HG02840 (cell line): Measurements from ENCODE around the gene NEB.
"Not testable (repeated sequence)": the region's sequence is repeated elsewhere in the genome, so short reads cannot be mapped to it uniquely, and the experiment has no call there.

Source experiments
- ATAC-seq: cut with Tn5 transposase; IDR thresholded peaks from one replicate; pipeline ENCODE4 v1.9.1; 2021; ENCODE audit warnings: mild to moderate bottlenecking, moderate library complexity, moderate number of reproducible peaks; ENCODE audit not compliant: unreplicated experiment, low FRiP score

Gene NEB

DNA sequence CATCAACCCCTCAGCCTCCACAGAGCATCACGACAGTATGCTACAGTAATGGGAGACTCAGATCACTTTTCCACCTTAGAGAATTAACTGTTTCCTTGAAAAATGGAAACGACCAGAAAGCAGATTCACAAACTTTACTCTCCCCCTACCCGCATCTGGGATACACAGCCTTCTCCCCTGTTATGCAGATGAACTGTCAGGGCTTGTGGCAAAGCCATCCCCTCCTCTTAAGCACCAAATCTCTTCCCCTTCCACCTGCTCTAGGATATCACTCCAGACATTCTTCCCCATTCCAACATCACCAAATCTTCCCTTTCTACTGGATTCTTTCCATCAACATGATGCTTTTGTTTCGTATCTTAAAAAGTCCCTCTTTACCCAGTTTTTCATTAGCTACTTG is 26.4 kb downstream of the NEB start:
- ATAC-seq, result no peak

DNA sequence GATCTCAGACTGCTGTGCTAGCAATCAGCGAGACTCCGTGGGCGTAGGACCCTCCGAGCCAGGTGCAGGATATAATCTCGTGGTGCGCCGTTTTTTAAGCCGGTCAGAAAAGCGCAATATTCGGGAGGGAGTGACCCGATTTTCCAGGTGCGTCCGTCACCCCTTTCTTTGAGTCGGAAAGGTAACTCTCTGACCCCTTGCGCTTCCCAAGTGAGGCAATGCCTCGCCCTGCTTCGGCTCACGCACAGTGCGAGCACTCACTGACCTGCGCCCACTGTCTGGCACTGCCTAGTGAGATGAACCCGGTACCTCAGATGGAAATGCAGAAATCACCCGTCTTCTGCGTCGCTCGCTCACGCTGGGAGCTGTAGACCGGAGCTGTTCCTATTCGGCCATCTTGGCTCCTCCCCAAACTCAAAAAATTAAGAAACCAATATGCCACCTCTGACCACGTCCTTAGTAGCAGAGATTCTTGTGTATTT is 29.8 kb downstream of the NEB start:
- not testable (repeated sequence) for ATAC-seq

DNA sequence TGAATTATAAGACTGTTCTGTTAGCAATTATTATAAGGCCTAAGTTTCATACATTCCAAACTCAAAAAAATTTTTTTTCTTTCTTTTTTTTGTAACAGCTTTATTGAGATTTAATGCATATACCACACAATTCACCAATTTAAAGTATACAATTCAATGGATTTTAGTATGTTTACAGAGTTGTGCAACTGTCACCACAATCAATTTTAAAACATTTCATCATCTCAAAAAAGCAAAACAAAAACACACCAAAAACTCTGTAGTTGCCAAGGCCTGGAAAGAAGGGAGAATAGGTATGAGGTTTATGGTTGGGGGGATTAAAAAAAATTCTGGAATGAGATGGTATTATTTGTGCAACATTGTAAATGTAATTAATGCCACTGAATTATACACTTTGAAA is 36.1 kb downstream of the NEB start:
- not testable (repeated sequence) for ATAC-seq

DNA sequence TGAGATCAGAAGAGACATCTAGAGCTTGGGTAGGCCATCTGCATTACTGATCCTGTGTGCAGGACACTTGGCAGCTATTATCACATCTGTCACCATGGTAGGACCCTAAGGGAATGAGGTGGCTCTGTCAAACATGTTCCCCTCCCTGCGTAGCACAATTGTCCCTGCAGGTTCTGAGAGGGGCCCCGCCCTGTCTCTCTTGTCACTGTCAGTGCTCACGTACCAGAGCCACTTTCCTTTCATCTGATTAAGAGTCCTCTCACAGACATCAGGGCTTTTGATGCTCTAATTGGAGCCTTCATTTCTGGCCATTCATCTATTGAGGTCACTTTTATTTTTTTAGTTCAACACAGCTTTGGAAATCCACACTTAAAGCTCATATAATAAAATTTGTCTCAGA is 38.5 kb downstream of the NEB start:
- no peak for ATAC-seq

DNA sequence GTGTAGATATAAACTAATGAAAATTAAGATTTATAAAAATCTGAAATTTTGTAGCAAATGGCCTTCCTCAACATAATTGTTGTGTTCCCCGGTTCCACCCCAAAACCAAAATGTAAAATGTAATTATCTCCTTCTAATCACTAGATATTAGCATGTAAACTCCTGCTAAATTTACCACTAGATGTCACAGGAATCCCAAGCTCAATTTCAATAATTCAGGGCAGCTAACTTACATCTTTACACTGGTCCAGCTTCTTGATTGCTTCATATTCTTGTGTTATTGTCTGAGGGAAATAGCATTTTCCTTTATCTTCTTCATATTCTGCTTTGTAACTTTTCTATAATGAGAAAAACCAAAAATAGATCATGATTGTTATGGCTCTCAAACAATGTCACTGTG is 42.6 kb downstream of the NEB start:
- no peak for ATAC-seq

DNA sequence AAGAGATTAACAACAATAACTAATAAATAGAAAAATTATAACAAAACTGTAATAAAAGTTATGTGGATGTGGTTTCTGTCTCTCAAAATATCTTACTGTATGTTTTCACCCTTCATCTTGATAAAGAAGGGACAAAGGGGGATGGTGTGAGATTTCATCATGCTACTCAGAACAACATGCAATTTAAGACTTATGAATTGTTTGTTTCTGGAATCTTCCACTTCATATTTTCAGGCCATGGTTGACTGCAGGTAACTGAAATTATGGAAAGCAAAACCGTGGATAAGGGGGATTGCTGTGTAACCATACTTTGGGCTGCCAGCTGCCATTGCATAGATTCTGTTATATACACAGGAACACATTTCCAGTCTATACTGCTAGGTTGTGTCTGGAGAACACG is 45.6 kb downstream of the NEB start:
- ATAC-seq, result no peak

DNA sequence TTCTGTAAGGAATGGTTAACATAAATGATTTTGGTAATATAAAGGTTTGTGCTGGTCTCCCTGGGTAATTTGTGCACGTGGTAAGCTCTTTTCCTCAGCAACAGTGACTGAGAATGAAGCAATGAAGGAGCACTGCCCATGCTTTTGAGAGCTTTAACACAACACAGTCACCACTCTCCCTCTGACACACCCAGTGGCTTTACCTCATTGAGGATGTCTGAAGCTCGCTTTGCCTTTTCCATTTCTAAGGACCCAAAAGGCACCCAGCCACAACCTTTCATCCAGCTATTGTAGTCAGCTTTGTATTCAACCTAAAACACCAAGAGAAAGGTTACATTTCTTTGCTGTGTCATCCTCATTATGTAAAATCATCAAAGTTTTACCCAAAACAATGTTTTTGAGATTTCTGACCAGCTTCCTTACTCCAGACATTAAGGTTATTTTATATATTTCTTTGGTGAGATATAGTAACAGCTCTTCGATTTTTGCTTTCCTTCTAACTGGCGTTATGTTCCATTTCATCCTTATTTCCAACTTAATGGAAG is 51.7 kb downstream of the NEB start:
- ATAC-seq, result no peak

DNA sequence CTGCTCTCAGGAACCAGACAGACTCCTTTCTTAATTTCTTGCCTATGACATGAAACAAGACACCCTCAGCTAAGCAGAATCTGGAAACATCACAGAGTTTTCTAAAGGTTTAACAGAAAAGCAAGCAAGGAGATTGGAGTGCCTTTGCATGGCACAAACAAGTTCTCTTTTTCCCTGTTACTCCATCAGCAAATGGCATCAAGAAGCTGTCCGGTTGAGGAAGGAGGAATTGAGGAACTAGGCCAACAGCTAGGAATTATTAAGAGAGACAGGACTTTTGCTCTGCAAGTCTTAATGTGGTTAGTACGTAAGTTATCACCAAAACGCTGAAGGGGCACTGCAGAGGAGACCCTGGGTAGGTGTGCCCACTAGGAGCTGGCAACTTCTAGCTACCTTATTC is 53.2 kb downstream of the NEB start:
- no peak for ATAC-seq

DNA sequence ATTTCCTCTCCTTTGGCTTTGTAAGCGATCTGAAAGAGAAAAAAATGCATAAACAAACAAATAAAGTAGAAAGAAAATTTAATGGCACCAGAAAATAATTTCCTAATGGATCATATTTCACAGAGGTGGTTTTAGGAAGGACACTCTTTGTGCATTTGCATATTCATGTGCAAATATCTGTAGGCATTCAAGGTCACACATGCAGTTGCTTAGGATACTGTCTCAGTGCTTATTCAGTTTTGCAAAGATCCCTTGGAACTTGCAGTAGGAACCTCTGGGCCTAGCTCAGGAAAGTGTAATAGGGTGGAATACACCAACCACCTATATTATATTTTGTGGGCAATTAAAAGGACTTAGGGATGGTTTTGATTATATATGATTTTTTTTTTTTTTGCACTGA is 54.3 kb downstream of the NEB start:
- ATAC-seq, result no peak

DNA sequence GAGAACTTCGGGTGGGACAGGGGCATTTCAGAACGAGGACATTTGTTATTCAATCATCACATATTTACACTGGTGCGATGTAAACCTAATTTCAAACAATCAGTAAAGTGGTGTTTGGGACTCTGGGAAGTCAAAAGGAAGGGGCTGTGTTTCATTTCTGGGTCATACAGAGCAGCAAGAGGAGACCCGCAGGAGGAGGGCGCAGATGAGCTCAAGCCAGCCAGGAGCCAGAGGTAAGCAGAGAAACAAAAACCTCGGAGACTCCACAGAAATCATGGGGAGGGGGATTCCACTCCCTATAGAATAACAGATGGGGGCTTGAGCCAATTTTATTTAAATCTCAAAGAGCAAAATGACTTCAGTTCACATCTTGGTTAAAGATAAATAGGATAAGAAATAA is 55.4 kb downstream of the NEB start:
- no peak for ATAC-seq

DNA sequence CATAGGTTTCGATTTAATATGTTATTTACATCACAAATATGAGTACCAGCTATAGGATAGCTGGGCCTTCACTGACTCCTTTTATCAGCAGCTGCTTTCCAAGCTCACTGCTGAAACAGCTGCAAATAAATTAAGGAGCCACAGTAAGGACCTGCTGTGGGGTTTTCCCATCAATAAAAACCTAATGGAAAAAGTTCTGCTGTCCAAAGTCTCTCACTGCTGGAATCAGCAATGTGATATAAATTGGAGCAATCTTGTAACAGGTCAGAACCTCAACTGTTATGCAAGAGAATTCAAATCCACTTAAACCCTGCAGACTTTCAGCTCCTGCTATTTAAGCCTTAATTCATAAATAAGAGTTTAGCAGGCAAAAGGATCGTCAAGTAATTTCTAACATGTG is 61.3 kb downstream of the NEB start:
- ATAC-seq, result no peak

DNA sequence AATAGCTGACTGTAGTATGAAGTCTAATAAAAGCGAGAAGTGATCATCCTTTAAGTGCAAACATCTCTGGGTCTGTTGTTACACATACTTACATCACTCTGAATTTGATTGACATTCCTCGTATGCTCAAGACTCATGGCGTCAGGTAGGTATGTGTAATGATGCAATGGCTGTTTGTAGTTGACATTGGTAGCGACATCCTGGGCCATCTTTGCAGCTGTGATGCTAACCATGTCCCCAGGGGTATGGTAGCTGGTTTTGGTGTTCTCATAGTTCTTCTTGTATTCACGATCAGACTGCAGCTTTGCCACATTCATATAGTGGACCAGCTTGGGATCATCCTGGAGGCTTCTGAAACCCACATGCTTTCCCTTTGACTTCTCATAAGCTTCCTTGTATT is 62.0 kb downstream of the NEB start:
- no peak for ATAC-seq

DNA sequence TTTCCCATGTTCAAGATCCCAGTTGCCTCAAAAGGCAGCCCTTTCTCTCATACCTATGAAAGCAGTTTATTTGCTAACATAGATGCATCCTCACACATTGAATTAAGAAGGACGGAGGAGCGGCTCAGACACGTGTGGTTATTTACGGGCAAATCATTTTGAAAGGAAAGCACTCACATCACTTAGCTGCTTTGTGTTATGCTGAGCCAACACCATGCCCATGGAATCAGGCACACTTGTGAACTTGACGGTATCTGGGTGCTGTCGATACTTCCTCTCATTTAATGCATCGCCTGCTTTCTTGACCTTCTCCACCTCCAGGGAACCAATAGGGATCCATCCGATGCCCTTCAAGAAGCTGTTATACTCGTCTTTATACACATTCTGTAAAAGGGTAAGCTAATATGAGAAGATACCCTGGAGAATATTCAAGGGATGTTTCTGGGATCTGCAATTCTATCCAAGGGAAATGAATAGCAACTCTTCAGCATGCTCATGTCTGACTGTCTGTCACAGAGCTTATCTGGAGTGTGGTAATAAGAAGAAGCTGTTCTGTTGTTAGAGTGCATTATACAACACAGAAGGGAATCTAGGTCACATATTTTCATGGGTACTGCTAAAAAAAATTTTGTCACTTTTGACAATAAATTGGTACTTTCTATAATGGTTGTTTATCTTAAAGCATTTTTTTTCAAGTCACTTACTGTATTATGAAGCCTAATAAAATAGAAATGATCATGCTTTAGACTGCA is 63.3 kb downstream of the NEB start:
- ATAC-seq, result no peak

DNA sequence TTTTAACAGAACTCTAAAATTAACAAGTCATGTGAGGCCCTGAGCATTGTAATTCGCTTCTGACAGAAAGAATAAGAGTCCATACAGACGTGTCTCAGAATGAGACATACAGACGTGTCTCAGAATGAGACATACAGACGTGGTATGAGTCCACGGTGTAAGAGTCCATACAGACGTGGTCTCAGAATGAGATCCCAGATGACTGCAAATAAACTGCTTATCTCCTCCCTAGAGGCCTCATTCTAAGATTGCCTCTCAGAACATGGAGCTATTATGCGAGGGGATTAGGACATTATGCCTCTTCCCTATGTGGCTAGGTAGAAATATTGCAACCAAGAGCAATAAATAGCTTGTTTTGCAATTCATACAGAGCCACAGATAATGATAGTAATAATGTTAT is 63.9 kb downstream of the NEB start:
- no peak for ATAC-seq

DNA sequence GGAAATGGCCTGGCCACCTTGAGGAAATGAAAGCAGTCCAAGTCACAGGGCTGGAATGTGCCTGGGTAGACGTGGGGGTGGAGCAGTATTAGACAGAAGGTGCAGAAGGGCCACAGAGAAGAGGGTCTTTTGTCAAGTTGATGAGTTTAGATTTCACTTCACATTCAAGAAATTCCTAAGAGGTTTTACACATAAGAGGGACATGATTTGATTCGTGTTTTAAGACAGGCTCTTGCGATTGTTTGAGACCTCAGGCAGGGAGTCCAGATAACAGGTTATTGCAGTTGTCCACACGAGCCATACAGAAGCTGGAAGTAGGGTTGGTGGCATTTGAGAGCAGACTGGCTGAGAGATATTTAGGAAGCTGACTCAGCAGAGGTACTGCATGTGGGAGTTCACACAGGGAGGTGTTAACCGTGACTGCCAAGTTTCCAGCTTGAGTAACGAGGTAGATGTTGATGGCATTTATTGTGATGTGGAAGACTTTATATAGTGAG is 64.6 kb downstream of the NEB start:
- no peak for ATAC-seq

DNA sequence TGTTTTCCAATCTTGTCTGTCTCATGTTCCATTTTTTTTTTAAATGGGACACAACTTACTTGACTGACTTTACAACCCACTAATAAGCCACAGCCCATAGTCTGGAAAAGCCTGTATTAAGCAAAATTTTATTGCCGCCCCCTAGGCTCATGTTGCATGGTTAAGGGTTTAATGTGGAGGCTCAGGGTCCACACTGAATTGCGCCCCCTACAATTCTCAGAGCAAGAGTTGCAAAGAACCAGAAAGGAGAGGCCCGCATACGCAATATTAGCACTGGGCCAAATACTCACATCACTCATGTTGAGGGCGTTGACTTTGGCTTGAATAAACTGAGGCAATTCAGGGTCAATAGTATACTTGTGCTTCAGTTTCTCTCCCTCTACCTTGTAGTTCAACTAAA is 65.5 kb downstream of the NEB start:
- ATAC-seq, result no peak

DNA sequence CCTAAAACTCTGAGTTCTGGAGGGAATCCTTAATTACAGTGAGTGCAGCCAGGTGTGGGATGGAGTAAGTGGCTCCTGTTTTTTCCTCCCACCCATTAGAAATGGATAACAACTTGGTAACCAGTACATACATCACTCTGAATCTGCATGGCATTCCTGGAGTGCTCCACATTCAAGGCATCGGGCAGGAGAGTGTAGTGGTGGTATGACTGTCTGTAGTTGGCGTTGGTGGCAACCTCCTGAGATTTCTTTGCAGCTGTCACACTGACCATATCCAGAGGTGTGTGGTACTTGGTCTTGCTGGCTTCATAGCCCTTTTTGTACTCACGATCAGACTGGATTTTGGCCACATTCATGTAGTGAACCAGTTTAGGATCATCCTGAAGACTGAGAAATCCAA is 68.3 kb downstream of the NEB start:
- no peak for ATAC-seq

DNA sequence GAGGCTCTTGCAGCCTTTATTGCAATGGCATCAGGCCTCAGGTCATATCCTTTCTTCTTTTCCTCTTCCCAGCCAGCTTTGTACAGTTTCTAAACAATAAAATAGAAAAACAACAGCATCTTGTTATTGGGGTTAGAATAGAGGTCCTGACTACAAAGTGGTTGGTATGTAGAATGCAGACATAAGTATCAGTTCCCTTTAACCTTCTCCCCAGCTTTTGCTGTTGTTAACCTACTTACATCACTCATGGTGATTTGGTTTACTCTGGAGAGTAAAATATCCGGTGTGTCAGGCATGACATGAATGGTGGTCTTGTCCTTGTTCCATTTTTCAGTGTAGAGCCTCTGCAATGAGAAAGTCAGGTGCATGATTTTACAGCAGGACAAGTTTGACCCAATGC is 69.8 kb downstream of the NEB start:
- no peak for ATAC-seq

DNA sequence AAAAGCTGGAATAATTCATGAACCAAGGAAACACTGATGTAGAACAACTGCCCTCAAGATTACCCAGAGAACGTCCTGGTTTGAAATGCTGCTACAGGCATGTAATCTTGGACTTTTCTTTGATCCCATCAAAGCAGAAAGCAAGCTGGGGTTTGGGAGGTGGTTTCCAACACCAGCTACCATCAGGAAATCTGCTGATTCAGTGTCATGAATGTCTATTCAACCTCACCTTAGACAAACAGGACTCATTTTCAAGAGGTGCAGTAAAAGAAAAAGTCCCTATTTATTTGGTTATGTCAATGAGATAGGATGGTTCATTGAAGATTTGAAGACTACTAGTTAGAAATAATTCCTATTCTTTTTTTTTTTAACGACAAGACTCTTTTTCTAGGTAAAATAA is 72.7 kb downstream of the NEB start:
- ATAC-seq, result no peak

DNA sequence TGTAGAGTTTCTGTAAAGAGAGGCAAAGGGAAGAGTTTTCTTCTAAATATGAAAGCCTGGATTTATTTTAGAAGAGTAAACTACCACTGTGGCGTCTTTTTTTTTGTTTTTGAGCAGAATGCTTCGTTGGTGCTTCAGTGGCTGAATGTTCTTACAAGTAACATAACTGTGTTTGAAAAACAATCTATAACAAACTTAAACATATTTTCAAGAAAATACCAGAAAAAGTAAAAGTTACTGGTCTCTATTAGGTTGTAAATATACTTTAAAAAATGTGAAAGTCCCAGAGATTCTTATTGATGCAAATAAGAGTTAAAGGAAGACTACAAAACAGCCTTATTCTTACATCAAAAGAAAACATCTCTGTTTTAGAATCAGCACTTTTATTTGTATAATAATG is 76.2 kb downstream of the NEB start:
- no peak for ATAC-seq

DNA sequence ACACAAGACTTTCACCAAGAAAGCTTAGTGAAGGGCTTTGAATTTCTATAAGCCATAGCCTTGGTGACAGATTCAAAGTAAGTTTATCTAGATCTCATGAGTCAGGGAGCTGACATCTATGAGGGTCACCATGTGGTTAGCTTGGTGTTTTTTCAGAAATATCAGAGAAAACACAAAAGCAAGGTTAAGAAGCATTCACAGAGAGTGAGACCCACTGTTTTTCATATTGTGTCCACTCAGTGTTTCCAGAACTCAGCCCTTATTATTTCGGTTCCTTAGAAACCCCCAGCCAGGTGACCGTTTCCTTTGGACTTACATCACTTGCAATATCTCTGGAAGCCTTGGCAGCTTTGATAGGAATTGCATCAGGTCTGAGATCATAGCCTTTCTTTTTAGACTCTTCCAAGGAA is 76.6 kb downstream of the NEB start:
- no peak for ATAC-seq

DNA sequence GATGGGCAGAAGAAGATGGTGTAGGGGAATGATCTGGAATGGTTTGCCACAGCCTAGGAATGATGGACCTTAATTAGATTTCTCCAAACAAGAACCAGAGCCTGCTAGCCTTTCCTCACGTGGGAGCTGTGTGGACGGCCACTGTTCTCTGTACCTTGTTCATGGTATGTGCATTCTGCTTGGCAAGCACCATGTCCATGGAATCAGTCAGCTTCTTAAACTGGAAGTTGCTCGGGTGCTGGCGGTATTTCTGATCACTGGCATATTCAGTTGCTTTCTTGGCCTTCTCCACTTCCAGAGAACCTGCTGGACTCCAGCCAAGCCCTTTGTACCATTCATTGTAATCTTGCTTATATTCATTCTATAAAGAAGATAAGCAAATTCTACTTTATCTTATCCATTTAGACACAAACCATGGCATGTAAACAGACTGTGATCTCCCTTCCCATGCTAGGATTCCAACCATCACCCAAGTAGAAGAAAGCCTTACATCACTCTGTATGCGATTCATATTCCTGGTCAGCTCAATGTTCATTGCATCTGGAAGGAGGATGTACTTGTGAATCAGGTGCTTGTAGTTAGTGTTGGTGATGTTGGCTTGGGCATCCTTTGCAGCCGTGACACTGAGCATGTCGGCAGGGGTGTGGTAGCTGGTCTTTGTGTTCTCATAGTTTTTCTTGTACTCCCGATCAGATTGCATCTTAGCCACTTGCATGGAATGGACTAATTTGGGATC is 78.4 kb downstream of the NEB start:
- ATAC-seq, result no peak
